HG02938 (cell line): ENCODE measurements around the gene CKS1B.

Experiments
- ATAC-seq: cut with Tn5 transposase; IDR thresholded peaks from one replicate; pipeline ENCODE4 v1.9.1; 2021; ENCODE audit warnings: mild to moderate bottlenecking, moderate library complexity; ENCODE audit not compliant: unreplicated experiment

CKS1B gene

GRCh38 chr1:154974102-154974807, at the start of gene CKS1B:
Gene CKS1B (plus strand): TSS chr1:154974681. CDS start chr1:154974746, 65 bp downstream.
- ATAC-seq = peak; percentile 78

- no peak for ATAC-seq
Observed at GRCh38 chr1:154925335-154926170, 48.9 kb upstream of the CKS1B start.

- no peak for ATAC-seq
Observed at GRCh38 chr1:154926201-154926600, 48.3 kb upstream of the CKS1B start.

- ATAC-seq = no peak
Observed at GRCh38 chr1:154931940-154932487, 42.5 kb upstream of the CKS1B start.

- no peak for ATAC-seq
Observed at GRCh38 chr1:154934358-154934948, 40.0 kb upstream of the CKS1B start.

- ATAC-seq = no peak
Observed at GRCh38 chr1:154935749-154936554, 38.5 kb upstream of the CKS1B start.

- peak; percentile 64 for ATAC-seq
Observed at GRCh38 chr1:154936555-154937084, 37.9 kb upstream of the CKS1B start, which contains the start of gene PMVK. Gene PMVK (minus strand): TSS chr1:154936719. CDS start chr1:154936685, 34 bp downstream.

GRCh38 chr1:154937085-154937987, 37.1 kb upstream of the CKS1B start:
- peak; percentile 54 for ATAC-seq

- no peak for ATAC-seq
Observed at GRCh38 chr1:154937988-154938386, 36.5 kb upstream of the CKS1B start.

GRCh38 chr1:154938604-154939399, 35.7 kb upstream of the CKS1B start:
- ATAC-seq = no peak

GRCh38 chr1:154940213-154940560, 34.3 kb upstream of the CKS1B start:
- no peak for ATAC-seq

- ATAC-seq = no peak
Observed at GRCh38 chr1:154940651-154941194, 33.8 kb upstream of the CKS1B start.

- no peak for ATAC-seq
Observed at GRCh38 chr1:154941333-154942013, 33.0 kb upstream of the CKS1B start.

GRCh38 chr1:154943649-154944400, 30.7 kb upstream of the CKS1B start:
- ATAC-seq = no peak

GRCh38 chr1:154944401-154945159, 29.9 kb upstream of the CKS1B start:
- ATAC-seq = no peak
